Stimulated activated CD4-positive, alpha-beta T cell treated with anti-CD3 and anti-CD28 coated beads, Interleukin-2, amount 100 ng/mL, for 24 hours (primary cell): ENCODE results near the gene LRRC3B.

Experiments
- DNase-seq, 2 donors: peaks; one replicate each; pipeline ENCODE4 v3.0.0-alpha.2; 2020

The LRRC3B gene

DNA sequence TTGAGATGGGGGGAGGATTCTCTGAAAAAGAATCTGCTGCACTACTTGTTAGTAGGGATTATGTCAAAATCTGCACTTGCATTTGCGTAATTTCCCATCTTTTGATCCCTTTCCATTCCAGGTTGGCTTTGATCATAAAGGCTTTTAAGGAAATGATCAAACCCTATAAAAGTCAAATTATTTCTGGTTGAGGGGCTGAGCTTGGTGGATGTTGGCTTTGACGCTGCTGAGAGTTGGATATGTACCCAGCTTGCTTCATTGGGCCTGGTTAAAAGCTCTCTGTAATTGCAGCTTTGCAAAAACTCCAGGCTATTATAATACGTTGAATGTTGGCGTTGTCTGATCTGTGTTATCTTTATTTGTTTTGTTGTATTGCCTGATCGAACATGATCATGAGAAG, 12.0 kb downstream of the LRRC3B start:
- no peak for DNase-seq

DNA sequence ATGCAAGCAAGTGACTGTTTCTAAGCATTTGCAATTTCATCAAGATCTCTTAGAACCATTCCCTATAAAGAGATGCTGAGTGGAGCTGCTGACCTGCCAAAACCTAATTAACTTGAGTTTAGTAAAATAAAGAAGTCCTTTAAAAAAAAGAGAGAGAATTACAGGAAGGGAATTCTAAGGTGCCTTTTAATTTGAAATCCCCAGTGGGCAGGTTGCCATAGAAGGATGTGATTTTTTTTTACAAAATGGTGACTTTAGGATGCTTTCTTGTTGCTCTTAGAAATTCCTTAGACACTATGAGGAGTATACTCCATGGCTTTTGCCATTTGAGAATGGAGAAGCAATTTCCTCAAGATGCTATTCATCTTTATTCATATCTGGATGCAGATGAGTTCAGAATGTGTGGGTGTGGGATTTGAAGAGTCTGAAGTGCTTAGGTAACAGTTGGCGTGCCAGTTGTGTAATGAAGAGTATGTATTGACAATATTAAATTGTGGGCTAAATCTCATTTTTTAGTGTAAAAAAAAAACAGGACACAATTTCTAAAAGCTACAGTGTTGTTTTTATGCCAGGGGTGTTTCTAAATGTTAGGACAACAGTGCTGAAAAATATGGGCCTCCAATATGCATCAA, 13.6 kb downstream of the LRRC3B start:
- DNase-seq, result no peak

DNA sequence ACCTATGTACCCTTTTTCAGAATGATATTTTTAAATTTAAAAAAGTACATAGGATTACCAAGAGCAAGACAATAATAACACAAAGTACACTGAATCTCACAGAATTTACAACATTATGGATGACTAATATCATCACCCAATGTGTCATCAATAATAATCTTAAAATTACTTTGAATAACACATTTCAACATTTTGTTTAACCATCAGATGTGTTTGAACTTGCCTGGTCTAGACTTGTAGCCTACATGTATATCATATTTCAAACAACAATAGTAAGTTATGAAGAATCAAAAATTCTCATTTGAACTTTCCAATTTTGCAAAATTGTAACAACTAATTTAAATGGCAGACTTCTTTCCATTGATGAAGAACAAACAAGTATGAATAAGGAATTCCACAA, 15.1 kb downstream of the LRRC3B start:
- no peak for DNase-seq

DNA sequence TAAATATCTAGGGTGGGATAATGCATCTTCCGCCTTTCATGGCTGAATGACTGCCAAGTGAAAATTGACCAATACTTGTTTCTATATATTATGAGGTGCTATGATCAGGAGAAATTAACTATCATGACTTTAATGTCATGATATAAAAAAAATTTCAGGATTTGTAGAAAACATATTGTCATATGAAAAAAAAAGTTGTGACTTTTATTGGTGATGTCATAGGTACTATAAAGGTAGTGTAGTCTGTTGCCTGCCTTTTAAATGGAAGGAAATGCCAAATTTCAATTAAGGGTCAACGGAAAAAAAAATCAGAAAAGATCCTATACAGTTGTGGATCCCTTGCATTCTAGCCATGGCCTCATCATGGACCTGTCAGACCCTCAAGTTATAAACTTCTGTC, 15.5 kb downstream of the LRRC3B start:
- DNase-seq, result no peak

DNA sequence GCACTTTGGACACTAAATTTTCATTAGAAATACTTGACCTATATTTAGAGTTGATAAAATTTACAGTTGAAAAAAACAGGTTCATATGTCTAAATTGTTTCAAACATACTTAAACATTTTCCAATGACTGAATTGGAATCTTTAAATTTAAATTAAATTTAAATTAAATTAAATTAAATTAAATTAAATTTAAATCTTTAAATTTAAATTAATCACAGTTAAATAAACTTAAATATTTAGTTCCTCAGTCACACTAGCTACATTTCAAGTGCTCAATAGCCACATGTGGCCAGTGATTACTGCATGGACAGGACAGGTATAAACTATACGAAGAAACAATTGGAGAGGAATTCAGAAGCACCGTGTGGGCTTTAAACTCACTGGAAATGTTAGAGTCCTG, 16.8 kb downstream of the LRRC3B start:
- DNase-seq, result no peak

DNA sequence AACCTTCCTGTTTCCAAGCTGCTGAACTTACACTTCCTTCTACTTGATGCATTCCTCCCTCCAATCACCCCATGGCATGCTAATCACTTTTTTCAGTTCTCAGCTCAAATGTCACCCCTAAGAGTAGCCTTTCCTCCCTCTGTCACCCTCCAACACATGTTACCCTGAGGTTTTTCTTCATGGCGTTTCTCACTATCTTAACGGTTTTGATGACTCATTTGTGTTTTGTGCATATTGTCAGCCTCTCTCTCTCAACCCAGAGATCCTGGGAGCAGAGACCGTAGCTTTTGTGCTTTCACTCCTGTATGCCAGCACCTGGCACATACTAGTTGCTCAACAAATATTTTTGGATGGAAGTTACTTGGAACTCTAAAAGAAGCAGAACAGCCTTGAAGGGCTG, 24.5 kb downstream of the LRRC3B start:
- DNase-seq, result no peak

DNA sequence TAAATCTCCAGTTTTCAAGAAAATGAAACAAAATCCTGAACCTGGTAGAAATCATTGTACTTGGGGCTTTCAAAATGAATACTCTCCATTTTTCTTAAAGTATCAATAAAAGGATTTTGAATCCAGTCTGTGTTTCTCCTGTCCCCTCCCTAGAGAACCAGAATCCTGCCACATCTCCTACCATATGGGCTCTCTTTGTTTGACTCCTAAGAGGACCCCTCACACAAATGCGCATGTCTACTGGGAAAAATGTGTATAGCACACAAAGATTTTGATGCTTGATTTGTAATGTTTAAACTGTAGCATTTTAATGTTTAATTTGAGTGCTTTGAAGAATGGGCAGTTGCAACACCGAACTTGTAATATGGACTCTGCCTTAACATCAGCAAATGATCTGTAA, 25.9 kb downstream of the LRRC3B start:
- no peak for DNase-seq

DNA sequence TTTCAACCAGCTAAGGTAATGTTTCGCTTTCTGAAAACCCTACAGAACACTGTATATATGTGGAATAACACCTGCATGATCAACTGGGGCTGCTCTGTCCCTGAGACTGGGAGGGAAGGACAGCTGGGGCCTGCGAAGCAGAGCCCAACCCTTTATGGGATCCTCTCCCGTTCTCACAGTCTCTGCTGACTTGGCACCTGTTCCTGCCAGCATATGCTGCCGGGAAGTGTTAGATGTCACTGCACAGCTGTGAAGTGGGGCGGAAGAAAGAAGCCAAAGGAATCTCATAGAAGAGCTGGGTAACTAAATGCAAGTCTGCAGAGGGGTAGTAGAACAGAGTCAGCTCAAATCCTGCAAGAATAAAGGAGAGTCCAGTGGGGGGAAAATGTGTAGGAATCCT, 29.6 kb downstream of the LRRC3B start:
- DNase-seq, result no peak

DNA sequence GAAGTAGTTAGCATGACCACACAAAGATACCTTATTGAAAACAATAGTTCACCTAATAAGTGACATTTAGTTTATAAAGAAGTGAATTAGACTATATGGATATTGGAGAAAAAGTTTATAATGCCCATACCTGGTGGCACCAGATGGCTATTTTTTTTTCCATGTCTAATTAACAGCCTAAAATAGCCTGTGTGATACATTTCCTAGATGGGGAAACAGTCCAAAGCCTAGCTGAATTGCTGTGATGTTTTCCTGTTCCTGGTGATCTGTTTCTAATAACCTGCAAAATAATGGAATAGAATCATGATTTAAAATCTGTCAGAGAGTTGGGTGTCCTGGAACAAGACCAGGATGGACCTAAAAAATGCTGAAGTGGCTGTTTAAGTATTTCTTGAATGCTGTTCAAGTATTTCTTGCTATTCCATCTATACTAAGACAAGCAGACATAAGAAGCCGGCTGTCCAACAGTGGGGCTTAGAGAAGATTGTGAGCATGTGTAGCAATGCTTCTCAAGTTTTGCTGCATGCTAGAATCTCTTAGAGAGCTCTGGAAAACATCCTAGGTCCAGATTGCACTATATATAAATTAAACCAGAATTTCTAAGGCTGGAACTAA, 31.3 kb downstream of the LRRC3B start:
- no peak for DNase-seq

DNA sequence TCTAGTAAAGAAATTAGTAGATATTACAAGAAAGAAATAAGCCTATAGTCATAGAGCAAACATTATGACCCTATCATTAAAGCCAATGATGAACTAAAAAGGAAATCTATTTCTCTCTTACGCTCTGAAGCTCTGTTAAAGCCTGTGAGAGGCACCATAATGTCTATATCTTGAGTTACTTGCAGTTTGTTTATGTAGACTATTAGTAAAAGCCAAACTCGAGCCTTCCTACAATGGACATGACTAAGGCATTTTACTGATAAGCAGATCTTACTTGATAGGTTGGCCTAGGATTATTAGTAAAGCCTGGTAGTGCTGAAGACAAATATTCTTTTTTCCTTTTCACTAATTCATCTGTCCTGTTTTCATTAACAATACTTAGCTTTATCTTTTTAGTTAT, 32.7 kb downstream of the LRRC3B start:
- no peak for DNase-seq

DNA sequence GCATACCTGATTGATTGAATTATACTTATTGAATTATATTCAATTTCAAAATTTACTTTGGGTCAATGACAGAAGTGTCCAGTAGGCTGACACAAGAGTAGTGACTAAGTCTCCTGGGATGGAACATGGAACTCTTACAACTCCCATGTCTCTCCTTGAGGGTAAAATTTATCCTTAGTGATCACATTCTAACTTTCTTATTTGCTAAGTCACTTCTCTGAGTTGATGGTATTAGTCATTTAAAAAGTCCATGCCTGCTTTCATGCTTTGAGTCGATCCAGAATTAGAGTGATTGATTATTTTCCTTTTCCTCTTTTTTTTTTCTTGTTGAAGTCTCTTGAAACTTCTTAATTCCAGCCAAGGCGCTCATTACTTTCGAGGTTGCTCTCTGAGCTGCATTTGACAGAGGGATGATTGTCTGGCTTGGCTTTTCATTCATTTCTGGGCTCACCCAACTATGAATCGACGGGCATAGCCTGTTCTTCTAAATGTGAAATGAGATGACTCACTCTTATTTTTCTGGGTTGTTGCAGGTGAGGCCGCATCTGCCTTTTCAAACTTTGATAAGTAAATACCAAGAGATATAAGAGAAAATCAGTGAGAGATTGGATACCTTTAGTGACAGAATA, 34.9 kb downstream of the LRRC3B start:
- no peak for DNase-seq

DNA sequence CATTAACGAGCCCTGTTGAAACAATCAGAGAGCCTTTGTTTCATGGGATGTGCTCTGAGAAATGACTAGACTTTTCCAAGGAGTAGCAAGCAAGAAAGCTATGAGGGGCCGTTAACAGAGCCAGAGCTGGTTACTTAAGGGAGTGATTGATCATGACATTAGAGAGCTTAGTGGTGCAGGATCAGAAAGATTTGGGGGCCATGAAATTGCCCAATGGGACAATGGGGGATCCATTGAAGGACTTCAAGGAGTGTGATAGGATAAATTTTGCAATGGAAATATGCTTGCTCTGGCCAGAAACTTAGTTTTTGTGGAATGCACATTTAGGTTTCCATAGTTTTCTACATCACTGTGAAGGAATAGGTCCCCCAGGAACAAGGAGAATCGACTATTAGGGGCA, 45.6 kb downstream of the LRRC3B start:
- no peak for DNase-seq

DNA sequence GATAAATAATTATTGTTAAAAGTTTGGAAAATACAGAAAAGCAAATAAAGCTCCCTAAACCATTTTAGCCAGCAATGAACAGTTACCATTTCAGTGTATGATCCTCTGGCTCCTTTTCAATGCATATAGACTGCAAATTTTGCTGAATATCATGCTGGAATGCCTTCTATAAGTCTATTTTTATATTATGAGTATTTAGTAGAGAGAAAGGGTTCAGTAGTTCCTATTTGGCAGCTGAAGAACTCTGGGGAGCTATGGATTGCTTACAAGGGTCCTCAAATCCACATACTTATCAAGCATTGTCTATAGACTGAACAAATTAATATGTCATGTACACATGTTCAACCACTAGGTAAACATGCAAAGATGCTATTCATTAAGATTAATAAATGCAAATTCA, 46.1 kb downstream of the LRRC3B start:
- no peak for DNase-seq

DNA sequence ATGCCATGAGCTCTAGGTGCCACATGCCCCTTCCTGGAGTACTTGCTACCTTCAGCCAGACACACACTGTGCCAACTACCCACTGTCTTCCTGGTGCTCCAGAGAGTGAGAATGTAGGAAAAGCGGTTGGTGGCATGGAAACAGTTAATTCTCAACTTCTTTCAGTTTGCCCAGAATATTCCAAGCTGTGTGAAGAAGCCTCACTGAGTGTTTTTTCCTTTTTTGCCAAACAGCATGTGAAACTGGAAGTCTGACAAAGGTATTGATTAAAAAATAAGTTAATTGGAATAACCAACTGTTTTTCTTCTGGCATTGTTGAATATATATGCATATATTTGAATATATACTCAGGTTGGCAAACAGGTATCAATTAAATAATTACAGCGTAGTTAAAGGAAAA, 52.8 kb downstream of the LRRC3B start:
- no peak for DNase-seq

DNA sequence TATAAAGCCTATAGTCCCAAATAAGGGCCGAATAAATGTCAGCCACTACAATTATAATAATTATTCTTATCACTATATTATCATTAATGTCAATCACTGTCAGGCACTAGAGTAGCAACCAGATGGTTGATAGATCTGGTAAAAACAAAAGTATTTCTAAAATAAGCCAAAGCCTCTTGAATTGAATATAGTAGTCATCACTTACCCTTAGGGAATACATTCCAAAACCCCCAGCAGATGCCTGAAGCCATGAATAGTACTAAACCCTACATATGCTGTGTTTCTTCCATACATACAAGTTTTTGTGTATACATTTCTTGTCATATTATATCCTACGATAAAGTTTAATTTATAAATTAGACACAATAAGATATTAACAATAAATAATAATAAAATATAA, 59.1 kb downstream of the LRRC3B start:
- DNase-seq, result no peak

DNA sequence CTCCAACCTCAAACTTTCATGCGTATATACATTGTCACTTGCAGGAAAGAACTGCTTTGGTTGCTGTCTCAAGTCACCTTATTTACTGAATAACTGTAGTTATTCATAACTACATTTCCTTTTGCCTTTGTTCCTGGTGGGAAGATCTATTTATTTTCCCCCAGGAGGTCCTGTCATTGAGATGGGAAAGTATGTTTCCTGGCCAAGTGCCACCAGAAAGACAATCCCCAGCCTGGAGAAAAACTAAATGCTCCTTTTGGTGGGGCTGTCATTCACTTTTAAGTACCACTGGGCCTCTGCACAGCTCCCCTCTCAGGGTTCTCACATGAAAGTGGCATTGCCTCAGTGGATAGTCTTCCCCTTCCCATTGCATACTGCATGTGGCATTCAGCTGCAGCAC, 59.8 kb downstream of the LRRC3B start:
- no peak for DNase-seq

DNA sequence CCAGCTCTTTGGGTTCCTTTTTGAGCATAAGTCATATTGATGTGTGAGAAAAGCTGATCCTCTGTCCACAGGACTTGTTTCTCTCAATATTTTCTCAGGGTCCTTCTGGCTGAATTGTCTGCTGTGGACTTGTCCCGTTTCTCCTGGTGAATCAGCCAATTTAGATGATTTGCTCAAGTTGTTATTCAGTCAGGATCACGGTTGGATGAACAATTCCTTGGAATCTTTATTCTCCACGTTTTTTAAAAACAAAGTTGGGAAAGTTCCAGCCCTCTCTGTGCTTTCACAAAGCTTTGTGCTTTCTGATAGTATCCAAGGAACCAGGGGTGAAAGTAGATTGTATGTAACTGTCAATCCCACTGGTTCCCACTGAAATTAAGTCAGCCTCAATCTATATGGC, 61.3 kb downstream of the LRRC3B start:
- DNase-seq, result no peak

DNA sequence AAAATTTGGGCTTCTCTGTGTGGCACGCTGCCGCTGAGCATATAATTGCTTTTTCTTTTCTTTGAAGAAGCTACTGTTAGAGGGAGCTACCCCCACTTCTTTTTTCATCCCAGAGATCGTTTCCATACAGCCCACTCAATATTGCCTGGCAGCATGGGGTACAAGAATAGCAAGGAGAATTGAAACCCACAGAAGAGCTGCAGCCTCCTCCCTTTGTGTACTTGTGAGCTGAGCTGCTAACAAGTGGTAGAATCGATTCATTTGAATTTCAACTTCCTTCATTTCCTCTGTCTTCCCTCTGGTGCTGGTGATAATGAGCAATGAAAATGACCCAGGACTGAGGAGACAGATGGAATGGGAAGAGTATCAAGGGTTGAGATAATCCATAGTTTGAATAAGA, 64.9 kb downstream of the LRRC3B start:
- no peak for DNase-seq

DNA sequence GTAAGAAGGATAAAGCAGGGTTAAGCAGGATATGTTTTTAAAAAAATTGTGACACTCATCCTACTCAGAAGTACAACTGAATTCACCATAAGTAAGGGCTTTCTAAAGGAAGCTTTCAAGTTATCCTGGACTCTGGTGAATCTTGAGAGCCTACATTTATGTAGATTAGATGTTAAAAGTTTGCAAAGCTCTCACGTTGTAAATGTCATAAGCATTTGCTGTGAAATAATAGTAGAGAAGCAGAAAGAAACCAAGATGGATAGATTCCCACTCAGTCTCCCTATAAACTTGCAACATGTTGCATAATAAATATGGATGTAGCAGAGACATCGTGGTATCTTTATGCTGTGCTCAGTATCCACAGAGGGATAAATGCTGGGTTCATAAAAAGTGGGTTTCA, 77.0 kb downstream of the LRRC3B start:
- no peak for DNase-seq

DNA sequence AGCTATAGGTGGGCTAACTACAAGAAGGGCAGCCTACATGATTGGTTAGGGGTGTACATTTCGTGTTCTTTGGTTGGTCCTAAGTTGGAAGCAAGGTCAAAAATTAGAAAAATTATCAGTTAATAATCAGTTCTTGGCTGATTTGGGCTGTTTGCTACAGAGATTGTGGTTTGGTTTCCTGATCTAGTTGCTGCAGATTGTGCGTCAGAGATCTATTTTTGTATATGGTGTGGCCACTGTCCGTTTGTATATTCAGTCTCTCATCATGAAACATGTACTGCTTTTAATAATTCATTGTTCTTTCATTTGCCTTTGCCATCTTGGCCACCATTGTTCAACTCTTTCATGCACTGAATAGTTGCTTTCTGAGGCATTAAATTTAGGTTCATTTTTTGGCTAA, 80.9 kb downstream of the LRRC3B start:
- DNase-seq, result no peak

DNA sequence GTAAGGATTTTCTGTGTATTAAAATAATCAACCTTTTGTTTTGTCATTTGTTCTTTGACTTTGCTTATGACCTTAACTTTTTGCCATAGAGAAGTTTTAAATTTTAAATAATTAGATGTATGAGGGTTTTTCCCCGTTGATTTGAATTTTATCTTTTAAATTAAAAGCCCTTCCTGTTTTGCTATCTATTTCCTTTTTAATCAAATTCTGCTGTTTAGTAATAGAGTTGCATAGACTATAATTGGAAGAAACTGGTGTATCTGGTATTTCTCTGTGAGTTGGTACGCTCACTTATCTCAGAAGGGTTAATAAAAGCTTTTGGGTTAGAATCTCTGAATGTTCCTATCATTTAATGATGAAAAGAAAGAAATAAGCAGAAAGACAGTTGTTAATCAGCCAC, 82.2 kb downstream of the LRRC3B start:
- DNase-seq, result no peak

DNA sequence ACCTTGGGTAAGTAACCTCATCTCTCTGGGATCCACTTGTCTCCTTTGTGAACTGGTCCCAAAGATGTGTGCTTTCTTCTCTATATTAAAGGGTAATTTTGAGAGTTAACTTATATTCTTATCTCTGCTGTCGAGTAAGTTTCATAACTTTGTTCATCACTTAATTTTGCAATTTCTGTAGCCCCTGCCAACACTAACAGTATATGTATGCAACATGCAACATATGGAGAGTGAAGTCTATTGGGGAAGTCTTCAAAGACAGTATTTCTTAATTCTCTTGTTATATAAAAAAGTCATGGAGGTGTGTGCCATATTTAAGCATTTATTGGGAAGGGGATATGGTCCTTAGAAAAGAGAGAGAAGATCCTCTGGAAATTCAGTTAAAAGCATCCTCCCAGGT, 85.9 kb downstream of the LRRC3B start:
- no peak for DNase-seq

DNA sequence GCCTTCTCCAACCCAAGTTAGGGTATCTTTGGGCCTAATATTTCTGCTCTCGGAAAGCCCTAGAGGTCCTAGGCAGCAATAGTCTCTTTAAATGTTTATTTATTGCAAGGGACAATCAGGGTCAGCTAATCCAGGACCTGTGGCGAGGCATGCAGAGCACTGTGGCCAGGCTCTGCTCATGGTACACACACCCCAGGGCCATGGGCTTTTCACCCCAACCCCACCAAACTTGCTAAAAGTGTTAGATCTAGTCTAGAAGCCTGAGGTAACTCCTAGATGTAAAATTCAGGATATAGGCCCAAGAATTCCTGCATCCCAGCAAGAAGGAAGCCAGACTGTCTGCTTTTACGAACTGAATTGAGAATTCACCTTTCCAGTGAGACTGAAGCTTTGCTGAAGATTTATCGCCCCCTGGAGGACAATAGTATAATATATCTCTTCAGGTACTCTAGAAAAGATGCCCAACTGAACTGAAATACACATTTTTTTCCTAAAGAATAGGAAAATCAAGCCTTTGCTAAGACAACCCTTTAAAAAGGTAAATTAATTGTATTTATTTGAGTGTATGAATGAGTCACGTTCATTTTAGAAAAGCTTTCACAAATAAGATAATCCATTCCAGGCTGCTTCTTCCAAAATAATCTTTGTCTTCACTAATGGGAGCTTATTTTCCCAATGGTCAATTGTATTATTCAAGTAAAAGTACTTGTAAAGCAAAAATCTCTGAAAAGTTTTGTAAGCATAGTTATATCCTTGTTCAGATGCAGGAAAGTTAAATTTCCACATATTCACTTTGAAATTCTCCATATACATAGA, 89.8 kb downstream of the LRRC3B start:
- DNase-seq, result peak in 1 of 2 donors; percentile 0

DNA sequence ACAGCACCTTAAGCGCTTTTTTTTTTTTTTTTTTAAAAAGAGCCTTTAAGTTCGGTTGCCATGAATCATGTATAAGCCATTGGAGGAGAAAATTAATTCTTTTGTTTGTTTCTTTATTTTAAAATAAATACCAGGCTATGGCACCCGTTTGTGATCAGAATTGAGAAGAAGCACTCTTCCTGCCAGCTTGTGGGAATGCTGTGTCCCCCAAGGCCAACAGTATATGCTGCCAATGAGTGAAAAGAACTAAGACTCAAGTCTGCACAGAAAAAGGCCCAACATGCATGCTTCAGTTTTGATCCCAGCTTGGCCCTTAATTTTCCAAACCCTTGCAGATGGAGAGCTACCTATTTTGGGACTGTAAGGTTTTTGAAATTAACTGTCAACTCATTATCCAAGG, 90.5 kb downstream of the LRRC3B start:
- no peak for DNase-seq
